HG02938 (cell line): ENCODE measurements around the gene ST6GALNAC2.

Source experiments
- ATAC-seq: cut with Tn5 transposase; IDR thresholded peaks from one replicate; pipeline ENCODE4 v1.9.1; 2021; ENCODE audit warnings: mild to moderate bottlenecking, moderate library complexity; ENCODE audit not compliant: unreplicated experiment

ST6GALNAC2 gene

DNA sequence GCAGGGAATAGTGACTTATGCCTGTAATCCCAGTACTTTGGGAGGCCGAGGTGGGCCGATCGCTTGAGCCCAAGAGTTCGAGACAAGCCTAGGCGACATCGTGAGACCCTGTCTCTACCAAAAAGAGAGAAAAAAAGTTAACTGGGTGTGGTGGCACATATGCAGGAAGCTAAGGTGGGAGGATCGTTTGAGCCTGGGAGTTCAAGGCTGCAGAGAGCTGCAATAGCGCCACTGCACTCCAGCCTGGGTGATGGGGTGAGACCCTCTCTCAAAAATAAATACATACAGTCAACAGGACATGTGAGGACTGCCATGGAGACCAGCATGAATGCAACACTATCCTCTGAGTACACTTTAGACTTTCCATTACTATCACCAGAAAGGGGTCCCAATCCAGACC lies 15.4 kb upstream of the ST6GALNAC2 start:
- ATAC-seq, result no peak

DNA sequence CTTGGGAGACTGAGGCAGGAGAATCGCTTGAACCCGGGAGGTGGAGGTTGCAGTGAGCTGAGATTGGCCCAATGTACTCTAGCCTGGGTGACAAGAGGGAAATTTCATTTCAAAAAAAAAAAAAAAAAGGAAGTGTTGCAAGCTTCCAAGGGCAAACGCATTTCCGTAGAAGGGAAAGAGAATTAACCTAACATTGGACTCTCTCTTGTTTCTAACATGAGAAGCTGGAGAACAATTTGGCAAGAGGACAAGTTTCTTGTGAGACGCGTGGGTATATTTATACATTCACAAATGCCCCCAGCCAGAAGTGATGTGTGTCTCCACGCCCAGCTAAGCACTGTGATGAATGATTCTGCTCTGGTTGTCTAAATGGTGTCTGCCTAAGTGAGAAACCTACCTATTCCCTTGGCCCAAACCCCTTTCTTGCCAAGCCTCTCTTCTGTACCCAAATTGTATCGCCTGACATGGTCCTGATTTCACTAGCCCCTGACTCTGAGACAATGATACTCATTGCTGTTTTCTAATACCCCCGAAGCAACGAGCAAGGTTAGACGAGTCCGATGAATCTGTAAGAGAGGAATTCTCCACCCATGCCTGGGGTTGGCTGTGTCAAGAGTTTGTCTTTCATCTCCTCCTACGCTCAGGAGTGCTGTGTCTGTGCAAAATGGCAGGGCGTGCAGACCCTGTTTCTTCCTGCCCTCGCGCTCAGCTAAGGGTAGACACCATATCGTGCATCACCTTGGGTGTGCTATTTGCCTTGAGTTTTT lies 14.2 kb upstream of the ST6GALNAC2 start:
- no peak for ATAC-seq

DNA sequence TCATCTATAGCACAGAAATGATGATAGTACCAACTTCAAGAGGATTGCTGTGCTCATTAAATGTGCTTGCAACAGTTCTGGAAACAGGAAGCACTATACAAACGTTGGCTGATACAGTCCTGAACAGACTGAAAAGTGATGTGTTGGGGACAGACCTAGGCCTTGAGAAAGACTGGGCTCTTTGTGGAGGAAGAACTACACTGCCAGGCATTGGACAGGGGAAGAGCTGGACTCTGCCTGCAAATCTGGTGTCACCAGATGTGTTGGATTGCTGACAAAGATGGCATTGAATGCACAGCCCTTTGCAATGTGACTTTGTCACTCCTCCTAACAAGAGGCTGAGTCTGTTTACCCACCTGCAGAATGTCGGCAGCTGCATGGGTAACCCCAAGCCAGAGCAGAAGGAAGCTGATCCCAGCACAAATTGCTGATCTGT lies 12.4 kb upstream of the ST6GALNAC2 start:
- no peak for ATAC-seq

DNA sequence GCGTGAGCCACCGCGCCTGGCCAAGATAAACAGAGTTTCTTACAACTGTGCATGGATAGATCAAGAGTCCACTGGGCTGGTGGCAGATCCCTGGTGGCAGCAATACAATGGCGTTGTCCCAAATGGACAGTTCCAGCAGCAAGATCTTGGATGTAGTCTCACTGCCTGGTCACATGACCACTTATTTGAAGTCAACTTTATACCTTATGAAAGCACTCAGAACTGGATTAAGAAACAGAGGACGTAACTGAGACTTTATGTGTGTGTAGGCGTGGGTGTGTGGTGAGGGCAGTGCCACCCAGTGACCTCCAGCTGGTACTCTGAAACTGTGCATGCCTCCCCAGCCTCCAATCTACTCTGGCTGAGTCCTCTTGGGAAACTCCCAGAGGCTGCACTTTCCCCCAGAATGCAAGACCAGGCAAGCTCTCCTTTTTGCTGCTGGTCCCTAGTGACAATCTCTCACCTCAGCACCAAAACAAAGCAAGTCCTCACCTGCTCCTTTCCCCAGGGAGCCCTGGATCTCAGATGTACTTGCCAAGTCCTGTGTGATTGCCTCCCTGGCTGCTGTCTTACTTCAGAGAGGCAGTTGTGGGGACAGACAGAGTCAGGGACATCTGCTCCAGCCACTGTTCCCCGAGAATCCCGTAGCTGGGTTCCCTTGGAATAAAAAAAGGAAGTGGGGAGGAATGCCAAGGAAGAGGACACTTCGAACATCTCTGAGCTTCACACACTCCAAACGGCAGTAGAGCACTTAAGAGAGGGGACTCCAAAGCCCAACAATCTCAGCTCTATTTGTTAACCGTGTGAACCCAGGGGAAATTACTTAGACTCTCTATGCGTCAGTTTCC lies 11.7 kb upstream of the ST6GALNAC2 start:
- no peak for ATAC-seq

DNA sequence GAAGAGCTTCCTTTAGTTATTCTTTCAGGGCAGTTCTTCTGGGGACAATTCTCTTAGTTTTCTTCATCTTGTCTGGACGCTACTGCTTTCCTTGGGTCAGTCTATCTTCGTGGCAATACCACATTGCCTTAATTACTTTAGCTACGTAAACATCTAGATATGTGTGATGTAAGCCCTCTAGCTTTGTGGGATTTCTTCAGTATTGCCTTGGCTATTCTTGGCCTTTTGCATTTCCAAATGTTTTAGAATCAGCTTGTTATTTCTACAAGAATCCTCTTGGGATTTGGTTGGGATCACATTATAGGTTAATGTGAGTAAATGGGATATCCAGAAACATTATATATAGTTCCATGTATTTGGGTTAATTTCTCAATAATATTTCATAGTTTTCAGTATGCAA lies 9.0 kb upstream of the ST6GALNAC2 start:
- ATAC-seq, result no peak

DNA sequence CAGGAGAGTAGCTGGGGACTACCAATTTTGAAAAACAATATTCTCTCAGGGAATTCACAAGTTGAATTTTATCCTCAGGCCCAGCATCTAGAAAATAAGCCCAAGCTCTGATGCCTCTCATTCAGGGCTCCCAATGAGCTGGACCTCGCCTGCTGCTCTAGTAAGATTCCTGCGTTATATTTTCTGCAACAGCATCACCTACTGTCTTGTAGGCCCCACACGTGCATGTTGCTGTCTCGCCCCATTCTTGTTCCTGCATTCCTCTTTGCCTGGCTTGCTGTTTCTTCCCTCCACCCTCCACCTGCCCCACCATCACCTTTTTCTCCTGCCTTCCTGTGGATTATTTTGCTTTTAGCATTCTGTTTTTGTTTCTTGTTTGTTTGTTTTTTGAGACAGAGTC lies 8.3 kb upstream of the ST6GALNAC2 start:
- ATAC-seq, result no peak

DNA sequence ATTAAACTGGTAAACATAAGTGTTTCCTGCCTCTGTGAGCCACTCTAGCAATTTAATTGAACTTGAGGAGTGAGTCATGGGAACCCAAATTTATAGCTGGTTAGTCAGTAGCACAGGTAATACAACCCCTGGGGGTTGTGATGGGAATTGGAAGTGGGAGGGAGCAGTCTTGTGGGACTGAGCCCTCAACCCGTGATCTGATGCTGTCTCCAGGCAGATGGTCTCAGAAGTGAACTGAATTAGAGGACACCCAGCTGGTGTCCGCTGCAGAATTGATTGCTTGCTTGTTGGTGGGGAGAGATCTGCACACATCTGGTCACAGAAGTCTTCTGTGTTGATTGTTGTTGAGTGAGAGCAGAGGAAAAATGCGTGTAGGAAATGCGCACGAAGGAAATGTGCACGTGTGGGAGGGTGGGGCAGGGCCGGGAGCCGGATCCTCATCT lies 7.7 kb upstream of the ST6GALNAC2 start:
- no peak for ATAC-seq

DNA sequence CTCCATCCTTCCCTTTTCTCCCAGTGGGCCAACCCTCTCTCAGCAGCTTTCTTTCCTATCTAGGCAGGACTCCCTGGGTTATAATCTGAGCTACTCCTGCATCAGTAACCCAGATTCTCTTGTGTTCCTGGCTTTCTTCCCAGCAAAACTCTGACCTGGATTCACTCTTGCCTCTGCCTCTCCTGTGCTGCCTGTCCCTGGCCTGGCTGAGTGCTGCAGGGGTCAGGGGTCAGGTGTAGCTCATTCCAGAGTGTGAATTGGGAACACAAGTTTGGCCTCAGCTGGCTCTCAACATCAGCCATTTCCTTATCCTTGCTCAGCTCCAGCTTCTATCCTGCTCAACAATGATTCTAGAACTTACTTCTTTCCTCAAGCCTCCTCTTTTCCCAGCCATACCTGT lies 2.5 kb upstream of the ST6GALNAC2 start:
- no peak for ATAC-seq

DNA sequence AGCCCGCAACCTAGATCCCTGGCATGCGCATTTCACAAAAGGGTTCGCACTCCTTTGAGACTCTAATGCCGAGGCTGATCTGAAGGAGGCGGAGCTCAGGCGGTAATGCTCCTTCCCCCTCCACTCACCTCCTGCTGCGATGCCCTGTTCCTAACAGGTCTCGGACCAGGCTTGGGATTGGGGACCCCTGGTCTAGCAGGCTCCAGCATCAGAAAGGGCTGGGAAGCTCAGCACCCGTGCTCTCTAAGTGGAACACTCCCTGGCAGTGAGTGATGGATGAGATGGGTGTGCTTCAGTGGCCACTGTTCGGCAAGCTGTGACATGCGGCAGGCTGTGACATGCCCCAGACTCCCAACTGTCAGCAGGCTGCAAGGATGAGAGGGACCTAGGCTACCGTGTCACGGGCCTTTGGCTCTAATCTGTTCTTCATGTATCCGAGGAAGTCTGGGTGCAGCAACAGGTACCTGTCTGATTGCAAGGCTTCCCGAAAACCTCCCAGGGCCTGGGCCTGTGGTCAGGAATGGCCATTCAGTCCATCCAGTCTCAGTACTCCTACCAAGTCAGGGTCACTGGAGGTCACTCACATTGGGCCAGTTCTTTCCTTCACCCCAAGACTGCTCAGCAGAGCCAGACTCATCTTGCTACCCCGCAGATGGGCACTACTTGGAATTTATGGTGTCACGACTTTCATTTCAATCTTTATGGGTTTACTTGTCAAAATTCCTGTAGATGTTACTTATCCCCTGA lies 1.3 kb upstream of the ST6GALNAC2 start:
- no peak for ATAC-seq

DNA sequence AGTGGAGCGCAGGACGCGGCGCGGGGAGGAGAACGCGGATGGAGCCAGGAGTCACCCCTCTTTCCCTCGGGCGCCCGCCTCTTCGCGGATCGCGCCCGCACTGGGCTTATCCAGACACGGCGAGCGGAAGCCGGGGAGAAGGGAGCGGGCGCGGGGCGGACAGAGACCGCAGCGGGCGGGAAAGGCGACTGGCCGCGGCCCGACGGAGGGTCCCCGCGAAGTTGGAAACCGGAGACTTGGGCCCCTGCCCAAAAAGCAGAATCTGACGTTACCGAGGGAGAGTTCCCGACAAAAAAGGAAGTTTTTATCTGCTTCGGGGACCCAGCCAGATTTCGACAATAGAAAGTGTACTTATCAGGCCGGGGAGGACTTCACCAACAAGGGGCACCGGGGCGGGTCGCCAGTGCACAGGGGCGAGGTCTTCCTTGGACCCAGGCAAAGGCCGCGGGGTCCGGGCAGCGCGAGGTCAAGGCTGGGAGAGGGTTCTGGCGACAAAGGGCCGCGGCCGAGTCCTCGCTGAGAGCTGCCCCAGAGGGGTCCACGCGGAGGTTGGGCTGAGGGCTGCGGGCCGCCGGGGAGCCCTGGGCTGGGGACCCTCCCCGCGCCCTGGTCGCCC lies 519 bp downstream of the ST6GALNAC2 start:
- ATAC-seq, result no peak

DNA sequence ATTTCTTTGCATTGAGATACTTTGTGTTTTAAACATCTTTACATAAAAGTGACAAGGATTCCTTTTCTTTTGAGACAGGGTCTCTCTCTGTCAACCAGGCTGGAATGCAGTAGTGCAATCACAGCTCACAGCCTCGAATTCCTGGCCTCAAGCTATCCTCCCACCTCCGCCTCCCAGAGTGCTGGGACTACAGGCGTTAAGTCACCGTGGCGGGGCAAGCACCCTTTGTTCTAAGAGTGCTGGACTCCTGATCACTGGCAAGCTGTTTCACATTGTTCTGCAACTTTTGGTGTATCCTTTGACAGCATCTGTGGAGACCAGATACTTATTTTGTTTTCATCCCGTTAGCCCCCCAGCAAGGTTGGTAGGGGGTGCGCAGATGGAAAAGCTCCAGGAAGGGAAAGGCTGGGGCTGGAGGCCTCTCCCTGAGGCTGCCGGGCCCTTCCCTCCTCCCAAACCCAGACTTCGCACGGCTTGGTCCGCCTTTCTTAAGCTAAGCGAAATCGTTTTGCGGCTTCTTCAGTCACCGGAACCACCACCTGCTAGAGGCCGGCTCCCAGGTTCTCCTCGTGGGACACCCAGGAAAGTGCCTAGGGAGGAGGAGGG lies 1.1 kb downstream of the ST6GALNAC2 start:
- no peak for ATAC-seq

DNA sequence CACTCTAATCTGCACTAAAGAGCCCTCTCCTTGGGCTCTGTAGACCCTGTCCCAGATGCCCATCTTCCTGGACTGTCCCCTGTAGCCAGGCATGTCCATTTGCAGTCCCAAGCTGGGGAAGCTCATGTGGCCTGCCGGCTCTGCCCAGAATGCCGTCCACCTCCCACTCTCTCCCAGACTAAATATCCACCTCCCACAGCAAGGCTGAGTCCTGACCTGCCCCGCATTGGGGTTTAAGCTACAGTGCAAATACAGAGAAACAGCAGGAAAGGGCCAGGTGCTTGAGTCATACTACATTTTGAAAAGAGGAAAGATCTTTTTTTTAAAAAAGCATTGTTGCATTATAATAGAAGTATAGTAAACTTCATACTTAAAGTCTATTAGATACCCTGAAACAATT lies 3.0 kb downstream of the ST6GALNAC2 start:
- ATAC-seq, result no peak

DNA sequence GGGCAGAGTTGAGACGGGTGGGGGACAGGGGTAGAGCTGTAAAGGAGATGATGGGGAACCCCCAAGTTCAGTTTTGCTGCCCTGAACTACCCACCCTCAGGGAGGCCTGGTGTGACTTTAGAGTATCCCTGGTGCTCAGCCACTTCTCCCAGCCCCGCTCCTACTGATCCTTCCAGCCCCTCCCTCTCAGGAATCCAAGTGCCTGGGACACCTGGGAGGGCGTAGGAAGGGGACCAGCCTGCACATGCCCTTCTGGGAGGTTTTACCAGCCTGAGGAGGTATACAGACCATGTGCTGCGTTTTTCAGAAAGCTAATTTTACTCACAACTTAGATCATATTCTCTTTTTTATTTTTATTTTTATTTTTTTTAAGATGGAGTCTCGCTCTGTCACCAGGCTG lies 4.1 kb downstream of the ST6GALNAC2 start:
- ATAC-seq, result no peak

DNA sequence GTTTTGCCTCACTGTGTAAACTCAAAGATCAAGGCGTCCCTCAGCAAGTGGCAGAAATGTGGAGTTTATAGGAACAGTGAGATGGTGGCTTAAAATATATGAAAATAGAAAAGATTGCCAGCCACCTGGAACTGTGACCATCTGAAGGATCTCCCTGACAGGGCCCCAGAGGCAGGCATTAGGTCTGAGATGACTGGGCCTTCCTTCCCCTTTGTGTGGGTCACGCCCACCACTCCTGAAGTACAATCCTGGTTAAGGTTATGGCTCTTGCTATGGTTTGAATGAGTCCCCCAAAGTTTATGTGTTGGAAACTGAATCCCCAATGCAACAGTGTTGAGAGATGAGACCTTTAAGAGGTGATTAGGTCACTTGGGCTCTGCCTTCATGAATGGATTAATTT lies 6.4 kb downstream of the ST6GALNAC2 start:
- ATAC-seq, result no peak

DNA sequence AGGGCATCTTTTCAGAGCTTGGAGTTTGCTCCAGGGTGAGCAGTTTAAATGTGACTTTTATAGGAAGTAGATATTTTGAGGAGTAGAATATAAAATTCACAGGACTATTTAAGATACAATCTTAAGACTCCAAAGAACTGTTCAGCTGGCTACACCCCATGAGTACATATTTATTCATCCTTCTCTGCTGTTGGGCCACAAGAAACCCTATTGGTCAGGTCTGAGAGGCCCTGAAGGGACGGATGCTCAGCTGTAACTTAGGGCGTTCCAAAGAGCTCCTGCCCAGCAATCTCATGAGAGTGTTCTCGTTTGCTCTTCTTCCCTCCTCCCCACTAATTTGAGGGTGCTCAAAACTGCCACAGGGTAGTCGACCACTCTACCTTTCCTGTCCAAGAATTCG lies 7.3 kb downstream of the ST6GALNAC2 start:
- no peak for ATAC-seq

DNA sequence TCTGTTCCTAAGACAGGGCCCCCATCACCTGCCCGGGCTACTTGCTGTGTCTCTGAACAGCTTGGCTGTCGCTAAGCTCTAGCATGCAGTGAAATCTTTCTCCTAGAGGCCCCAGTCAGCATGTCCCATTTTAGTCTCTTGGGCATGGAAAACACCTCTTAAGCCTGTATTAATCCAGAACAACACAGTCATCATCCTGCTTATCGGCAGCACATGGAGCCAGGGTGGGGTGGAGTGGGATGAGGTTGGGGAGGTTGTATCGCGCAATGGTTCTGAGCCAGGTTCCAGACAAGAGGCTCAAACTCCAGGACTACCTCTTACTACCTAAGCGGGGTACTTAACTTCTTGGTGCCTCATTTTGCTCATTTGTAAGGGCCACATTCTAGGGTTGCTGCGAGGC lies 7.8 kb downstream of the ST6GALNAC2 start:
- no peak for ATAC-seq

DNA sequence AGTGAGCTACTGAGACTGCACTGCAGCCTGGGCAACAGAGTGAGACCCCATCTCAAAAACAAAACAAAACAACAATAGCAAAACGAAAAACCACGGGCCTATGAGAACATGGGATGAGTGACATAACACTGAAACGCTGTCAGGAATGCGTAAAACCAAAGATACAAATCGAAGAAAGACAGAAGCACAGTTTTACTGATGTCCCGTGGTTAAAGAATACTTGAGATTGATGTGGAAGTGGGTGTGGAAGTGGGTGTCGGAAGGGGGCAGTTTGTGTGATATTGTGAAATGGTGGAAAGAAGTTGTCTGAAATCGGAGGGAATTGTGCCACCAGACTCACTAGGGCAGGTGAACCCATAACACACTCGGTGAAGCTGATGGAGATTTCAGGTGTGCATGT lies 9.5 kb downstream of the ST6GALNAC2 start:
- ATAC-seq, result no peak

DNA sequence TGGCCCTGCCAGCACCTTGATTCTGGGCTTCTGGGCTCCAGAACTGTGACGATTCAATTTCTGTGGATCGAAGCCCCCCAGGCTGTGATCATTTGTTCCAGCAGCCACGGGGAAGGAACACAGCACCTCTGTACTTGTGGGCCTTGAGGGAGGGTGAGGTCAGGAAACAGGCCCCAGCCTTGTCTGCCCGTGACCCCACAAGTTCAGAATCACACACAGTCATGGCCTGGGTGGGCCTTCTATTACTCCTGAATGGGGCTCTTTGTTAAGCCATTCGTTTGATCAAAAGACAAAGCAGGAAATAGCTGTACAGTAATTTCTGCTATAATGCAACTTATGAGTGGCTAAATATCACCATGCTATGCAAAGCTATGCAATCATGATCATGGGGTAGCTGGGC lies 10.1 kb downstream of the ST6GALNAC2 start:
- ATAC-seq, result no peak

DNA sequence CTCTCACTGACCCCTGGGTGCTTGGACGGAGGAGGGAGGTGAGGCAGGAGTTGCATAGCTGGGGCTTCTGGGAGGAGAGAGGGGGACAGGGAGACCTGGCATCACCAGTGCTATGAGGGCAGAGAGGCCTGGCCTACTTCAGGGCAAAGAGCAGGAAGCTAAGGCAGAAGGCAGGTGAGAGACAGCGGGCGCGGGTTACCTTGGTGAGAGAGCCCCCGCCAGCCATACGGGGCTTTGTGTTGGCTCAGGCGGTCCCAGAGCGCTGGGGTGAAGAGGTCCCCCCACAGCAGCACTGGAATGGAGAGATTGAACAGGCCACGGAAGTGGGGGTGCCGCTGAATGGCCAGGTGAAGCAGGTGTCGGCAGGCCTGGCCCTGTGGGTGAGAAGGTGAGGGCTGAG lies 11.5 kb downstream of the ST6GALNAC2 start:
- no peak for ATAC-seq

DNA sequence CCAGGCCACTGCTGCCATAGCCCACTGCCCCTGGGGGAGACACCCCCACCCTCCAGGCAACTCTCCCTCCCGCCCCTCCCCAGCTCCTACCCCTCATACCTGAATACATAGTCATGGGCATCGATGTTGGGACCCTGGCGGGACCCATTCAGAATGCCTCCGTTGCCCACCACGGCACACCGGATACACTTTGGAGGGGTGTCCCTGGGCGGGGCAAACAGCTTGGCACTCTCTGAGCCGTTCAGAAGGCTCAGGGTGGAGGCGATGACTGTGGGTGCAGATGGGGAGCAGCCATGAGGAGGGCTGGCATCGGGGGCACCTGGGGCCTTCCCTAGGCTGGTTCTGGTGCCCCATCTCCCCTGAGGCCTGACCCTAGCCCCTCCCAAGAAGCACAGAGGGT lies 12.6 kb downstream of the ST6GALNAC2 start:
- no peak for ATAC-seq
